Adrenal gland (tissue), 12 donors: Measurements from ENCODE around the gene KRTAP12-1. TPM values are rescaled to one million over a fixed set of nuclear protein-coding genes. Genes with fewer than 3 reads are reported as not detected.

Experiments used
- DNase-seq, 7 donors: peaks; one replicate each; pipeline ENCODE4 v3.0.0-alpha.2; 2019 to 2020
- H3K27ac ChIP-seq, 5 donors: fragments of 200-600 bp; sonication (generic) in 4 of 5; 1 replicate in 3 of 5; 2 replicates in 2 of 5; pipeline versions ENCODE4 v1.5.1 to v1.8.0; 2016 to 2020; ENCODE audit warnings: mild to moderate bottlenecking in 1 of 5
- H3K27me3 ChIP-seq: fragments of 200-600 bp; 2 replicates; pipeline ENCODE4 v1.8.0; 2021
- H3K36me3 ChIP-seq, 2 donors: fragments of 200-600 bp; replicated peaks in 1 of 2; 1 replicate in 1 of 2; 2 replicates in 1 of 2; pipeline versions ENCODE4 v1.5.1 to v1.8.0; 2018 to 2022
- H3K4me1 ChIP-seq, 2 donors: fragments of 200-600 bp; replicated peaks in 1 of 2; 1 replicate in 1 of 2; 2 replicates in 1 of 2; pipeline versions ENCODE4 v1.5.1 to v1.8.0; 2018 to 2021
- H3K4me3 ChIP-seq, 4 donors: fragments of 200-600 bp; sonication (generic) in 3 of 4; one replicate each; pipeline ENCODE4 v1.5.1; 2016 to 2018
- H3K9me3 ChIP-seq, 3 donors: fragments of 200-600 bp; sonication (generic) in 1 of 3; replicated peaks in 1 of 3; 1 replicate in 2 of 3; 2 replicates in 1 of 3; pipeline versions ENCODE4 v1.5.1 to v1.8.0; 2016 to 2021
- POLR2A ChIP-seq, 2 donors: fragments of 450-650 bp; IDR thresholded peaks; one replicate each; pipeline ENCODE4 v1.6.1; 2017; ENCODE audit warnings: antibody characterized with exemption in 2 of 2, mild to moderate bottlenecking in 2 of 2, moderate library complexity in 1 of 2
- WGBS, 4 donors: extraction: QIAGEN DNeasy Blood & Tissue Kit in 2 of 4; methylation state at CpG; one replicate each; pipeline versions ENCODE4 v1.1.5 to v1.1.7; 2013 to 2017; 5-methylcytosine and 5-hydroxymethylcytosine counted together
- intact Hi-C, 2 donors: fragments of 100-400 bp; cut with DNase I; formaldehyde crosslinking; loops; one replicate each; pipeline versions ENCODE4 v1.14.1 to v1.15.0; 2022 to 2023
- polyA plus RNA-seq, 3 donors: library from polyadenylated mRNA; stranded (reverse); fragments of 200-250 nt in 2 of 3; fragments of 350-450 nt in 1 of 3; fragmentation: Illumina TruSeq in 1 of 3; extraction: RNeasy Lipid Tissue Mini Kit (QIAGEN cat#74804) in 1 of 3; gene quantifications; one replicate each; pipeline ENCODE4 v1.2.3, GENCODE V29; 2013 to 2014
- total RNA-seq, 9 donors: library from RNA; depleted of rRNA in 4 of 9; stranded (reverse); fragments of >200 nt in 4 of 9; fragments of 120-200 nt in 1 of 9; fragmentation: NEBNext Ultra II Directional in 1 of 9; extraction: Animal tissue kit (Norgen Biotek cat#: 25700) in 1 of 9; gene quantifications; one replicate each; pipeline versions ENCODE4 v1.1.0 to v1.2.4, GENCODE V29; 2013 to 2023
- TF ChIP-seq, protein P1 (sequence below), 6 experiments: fragments of 450-650 bp in 4 of 6; fragments of 200-600 bp in 2 of 6; sonication (generic) in 1 of 6; IDR thresholded peaks; 1 replicate in 5 of 6; 2 replicates in 1 of 6; pipeline versions ENCODE4 v1.5.1 to v1.8.0; 2016 to 2021; ENCODE audit warnings: antibody characterized with exemption in 6 of 6, mild to moderate bottlenecking in 2 of 6, moderate library complexity in 1 of 6
- donor health status: healthy with polysubstance abuse.
- donor health status: Bipolar disorder and iron deficiency.
- donor health status: DM: yes; HTN: yes; CAD: no.
- donor health status: DM: no; HTN: no; CAD: no.
- donor health status: DM: no; HTN: no; CAD: no.
- donor health status: DM: yes; HTN: yes; CAD: no.

The KRTAP12-1 gene
- total and polyA plus RNA-seq, 12 donors, result not detected

- Histone ChIP-seq H3K36me3 (no peaks in the 10 kb centered on the region), H3K4me1 (no peaks in the 10 kb centered on the region), H3K27me3 (peaks cover 73% of the 10 kb centered on the region), H3K4me3 (no peak overlapping the region), H3K27ac (no peak overlapping the region), H3K9me3 (no peaks in the 10 kb centered on the region)
- WGBS, 4 donors, result 35 to 59% (median 41%) methylated on average over 6 to 13 of the region's 13 CpGs
- peak in 1 of 7 donors; percentile 5 for DNase-seq
- intact Hi-C loops, result no loop called here
- TF ChIP-seq POLR2A (IDR thresholded peaks at IDR 0.05), result no peak
- TF ChIP-seq, protein P1, sequence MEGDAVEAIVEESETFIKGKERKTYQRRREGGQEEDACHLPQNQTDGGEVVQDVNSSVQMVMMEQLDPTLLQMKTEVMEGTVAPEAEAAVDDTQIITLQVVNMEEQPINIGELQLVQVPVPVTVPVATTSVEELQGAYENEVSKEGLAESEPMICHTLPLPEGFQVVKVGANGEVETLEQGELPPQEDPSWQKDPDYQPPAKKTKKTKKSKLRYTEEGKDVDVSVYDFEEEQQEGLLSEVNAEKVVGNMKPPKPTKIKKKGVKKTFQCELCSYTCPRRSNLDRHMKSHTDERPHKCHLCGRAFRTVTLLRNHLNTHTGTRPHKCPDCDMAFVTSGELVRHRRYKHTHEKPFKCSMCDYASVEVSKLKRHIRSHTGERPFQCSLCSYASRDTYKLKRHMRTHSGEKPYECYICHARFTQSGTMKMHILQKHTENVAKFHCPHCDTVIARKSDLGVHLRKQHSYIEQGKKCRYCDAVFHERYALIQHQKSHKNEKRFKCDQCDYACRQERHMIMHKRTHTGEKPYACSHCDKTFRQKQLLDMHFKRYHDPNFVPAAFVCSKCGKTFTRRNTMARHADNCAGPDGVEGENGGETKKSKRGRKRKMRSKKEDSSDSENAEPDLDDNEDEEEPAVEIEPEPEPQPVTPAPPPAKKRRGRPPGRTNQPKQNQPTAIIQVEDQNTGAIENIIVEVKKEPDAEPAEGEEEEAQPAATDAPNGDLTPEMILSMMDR (IDR thresholded peaks at IDR 0.05), result no peak
Measured at GRCh38 chr21:44703731-44704635, 22.0 kb upstream of the KRTAP12-1 start.

- Histone ChIP-seq H3K36me3 (no peaks in the 10 kb centered on the region), H3K4me3 (no peak overlapping the region), H3K9me3 (no peaks in the 10 kb centered on the region), H3K27ac (no peak overlapping the region), H3K4me1 (no peaks in the 10 kb centered on the region), H3K27me3 (peaks cover 72% of the 10 kb centered on the region)
- TF ChIP-seq, protein P1 (IDR thresholded peaks at IDR 0.05), result no peak
- TF ChIP-seq POLR2A (IDR thresholded peaks at IDR 0.05), result no peak
- intact Hi-C loops, result no loop called here
- 55 to 66% (median 61%) methylated on average over 14 to 16 of the region's 16 CpGs for WGBS, 4 donors
- peak in 1 of 7 donors; percentile 34 for DNase-seq
Measured at GRCh38 chr21:44702973-44703730, 21.2 kb upstream of the KRTAP12-1 start.

DNA sequence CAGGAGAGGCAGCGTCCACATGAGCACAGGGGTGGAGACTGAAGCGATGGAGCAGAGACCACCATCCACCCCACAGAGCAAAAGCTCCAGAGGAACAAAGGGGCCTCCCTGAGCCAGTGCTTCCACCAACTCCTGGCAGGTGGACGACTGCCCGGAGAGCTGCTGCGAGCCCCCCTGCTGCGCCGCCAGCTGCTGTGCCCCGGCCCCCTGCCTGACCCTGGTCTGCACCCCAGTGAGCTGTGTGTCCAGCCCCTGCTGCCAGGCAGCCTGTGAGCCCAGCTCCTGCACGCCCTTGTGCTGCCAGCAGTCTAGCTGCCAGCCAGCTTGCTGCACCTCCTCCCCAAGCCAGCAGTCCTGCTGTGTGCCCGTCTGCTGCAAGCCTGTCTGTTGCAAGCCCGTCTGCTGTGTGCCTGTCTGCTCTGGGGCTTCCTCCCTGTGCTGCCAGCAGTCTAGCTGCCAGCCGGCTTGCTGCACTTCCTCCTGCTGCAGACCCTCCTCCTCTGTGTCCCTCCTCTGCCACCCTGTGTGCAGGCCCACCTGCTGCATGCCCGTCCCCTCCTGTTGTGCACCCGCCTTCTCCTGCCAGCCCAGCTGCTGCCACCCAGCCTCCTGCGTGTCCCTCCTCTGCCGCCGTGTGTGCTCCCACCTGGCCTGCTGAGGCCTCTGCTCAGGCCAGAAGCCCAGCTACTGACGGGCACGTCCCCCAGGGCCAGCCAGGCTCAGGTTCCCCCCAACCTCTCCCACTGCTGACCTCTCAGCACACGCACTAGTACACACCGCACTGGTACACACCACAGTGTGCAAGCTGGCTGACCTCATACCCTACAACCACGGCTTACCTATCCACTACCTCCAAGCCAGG, 20.4 kb upstream of the KRTAP12-1 start:
- no peak for TF ChIP-seq POLR2A (IDR thresholded peaks at IDR 0.05)
- TF ChIP-seq, protein P1 (IDR thresholded peaks at IDR 0.05), result no peak
- H3K4me3 ChIP-seq, result no peak overlapping the region
- no peaks in the 10 kb centered on the region for H3K9me3 ChIP-seq
- DNase-seq, result peak in 1 of 7 donors; percentile 15
- H3K27ac ChIP-seq, result no peak overlapping the region
- peaks cover 66% of the 10 kb centered on the region for H3K27me3 ChIP-seq
- intact Hi-C loops, result no loop called here
- H3K36me3 ChIP-seq, result no peaks in the 10 kb centered on the region
- no peaks in the 10 kb centered on the region for H3K4me1 ChIP-seq
- 61 to 75% (median 69%) methylated on average over 14 to 22 of the region's 22 CpGs for WGBS, 4 donors
